HL-60 (cell line): ENCODE measurements around the gene DMRT1.
"Not testable (repeated sequence)": the region's sequence is repeated elsewhere in the genome, so short reads cannot be mapped to it uniquely, and the experiment has no call there.

ENCODE experiments used
- CTCF ChIP-seq: IDR thresholded peaks from one replicate; pipeline ENCODE4 v1.5.1; 2011; ENCODE audit warnings: low read length, control low read depth, inconsistent platforms; ENCODE audit not compliant: insufficient read depth
- GABPA ChIP-seq: IDR thresholded peaks from 2 replicates; pipeline ENCODE4 v1.6.1; 2012; ENCODE audit warnings: low read depth
- POLR2AphosphoS5 ChIP-seq: IDR thresholded peaks from 2 replicates; pipeline ENCODE4 v1.6.1; 2012; ENCODE audit warnings: low read depth
- REST ChIP-seq: IDR thresholded peaks from 2 replicates; pipeline ENCODE4 v1.6.1; 2012; ENCODE audit warnings: low read depth; ENCODE audit not compliant: insufficient replicate concordance
- SPI1 ChIP-seq: IDR thresholded peaks from 2 replicates; pipeline ENCODE4 v1.6.1; 2012; ENCODE audit warnings: low read depth, mild to moderate bottlenecking, borderline replicate concordance

- not testable (repeated sequence) for TF ChIP-seq CTCF, POLR2AphosphoS5, REST, SPI1, GABPA
Measured at GRCh38 chr9:861525-861924, 20.0 kb downstream of the DMRT1 start.
